ENCODE results near the gene METRN.
A peak's percentile ranks its signal among the peaks of the same experiment; 100 is the strongest.

Gene METRN

DNA sequence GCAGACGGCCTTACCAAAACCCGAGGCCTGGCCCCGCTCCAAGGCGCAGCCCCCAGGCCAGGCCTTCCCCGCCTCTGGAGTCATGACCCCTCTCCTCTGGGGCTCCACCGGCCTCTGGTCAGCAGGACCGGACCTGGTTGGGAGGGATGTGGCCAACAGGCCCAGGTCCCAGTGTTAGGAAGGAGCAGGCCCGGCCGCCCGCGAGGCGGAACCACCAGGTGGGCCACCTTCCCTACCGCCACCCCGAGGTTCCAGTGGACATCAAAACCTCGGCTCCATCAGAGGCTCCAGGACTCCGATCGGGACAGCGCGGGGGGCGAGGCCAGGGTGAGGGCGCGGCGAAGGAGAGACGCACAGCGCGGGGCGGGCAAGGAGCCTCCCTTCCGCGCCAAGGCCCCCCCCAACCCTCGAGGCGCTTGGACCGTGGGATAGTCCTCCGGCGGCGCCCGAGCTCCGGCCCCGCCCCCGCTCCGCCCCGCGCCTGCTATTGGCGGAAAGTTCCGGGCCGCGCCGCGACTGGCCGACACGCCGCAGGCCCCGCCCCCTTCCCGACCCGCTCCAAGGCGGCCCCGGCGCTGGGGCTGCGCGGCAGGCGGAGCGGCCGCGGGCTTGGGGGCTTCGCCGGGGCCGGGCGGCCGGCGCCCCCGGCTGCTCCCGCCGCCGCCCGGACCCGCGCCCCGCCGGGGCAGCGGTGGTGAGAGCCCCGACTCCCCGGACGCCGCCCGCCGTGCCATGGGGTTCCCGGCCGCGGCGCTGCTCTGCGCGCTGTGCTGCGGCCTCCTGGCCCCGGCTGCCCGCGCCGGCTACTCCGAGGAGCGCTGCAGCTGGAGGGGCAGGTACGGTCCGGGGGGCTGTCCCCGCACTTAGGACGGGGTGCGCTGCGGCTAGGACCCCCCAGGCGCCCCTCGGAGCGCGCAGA lies at the start of gene METRN:
METRN (plus strand) TSS at position 561 of the 919 bp plus-strand sequence; CDS start at position 733, 172 bp downstream.
- peak within 1 kb of the TSS; percentile 55 for H3K4me3 ChIP-seq (ENCODE audit: low read depth, low read length)
- TF ChIP-seq, protein P1, sequence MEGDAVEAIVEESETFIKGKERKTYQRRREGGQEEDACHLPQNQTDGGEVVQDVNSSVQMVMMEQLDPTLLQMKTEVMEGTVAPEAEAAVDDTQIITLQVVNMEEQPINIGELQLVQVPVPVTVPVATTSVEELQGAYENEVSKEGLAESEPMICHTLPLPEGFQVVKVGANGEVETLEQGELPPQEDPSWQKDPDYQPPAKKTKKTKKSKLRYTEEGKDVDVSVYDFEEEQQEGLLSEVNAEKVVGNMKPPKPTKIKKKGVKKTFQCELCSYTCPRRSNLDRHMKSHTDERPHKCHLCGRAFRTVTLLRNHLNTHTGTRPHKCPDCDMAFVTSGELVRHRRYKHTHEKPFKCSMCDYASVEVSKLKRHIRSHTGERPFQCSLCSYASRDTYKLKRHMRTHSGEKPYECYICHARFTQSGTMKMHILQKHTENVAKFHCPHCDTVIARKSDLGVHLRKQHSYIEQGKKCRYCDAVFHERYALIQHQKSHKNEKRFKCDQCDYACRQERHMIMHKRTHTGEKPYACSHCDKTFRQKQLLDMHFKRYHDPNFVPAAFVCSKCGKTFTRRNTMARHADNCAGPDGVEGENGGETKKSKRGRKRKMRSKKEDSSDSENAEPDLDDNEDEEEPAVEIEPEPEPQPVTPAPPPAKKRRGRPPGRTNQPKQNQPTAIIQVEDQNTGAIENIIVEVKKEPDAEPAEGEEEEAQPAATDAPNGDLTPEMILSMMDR (IDR thresholded peaks at IDR 0.05; ENCODE audit: low read depth, low read length, missing control alignments), result no peak
- DNase-seq (ENCODE audit: low read depth), result no peak
- in situ Hi-C loops (cut with HindIII; ENCODE audit: low sequenced_read_pairs), result loop anchor here (10.0 kb wide), 1 partner anchor 260 kb away; the partner anchor contains the start of gene LMF1

DNA sequence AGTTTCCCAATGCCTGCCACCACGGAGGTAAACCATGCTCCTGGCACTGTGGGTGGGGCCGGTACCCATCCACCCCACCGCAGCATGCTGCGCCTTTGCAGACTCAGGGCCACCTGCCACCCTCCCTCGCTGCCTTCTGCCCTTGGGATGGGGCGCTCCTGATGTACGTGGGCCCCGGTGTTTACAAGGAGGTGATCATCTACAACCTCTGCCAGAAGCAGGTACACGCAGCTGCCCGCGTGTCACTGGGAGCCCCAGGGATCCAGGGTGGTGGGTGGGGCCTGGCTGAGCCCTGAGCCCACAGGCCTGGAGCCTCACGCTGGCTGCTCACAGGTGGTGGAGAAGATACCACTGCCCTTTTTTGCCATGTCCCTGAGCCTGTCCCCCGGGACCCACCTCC lies 48.3 kb upstream of the METRN start:
- in situ Hi-C loops (cut with HindIII; ENCODE audit: low sequenced_read_pairs), result no loop called here
- H3K4me3 ChIP-seq (ENCODE audit: low read depth, low read length), result no peak overlapping the region
- DNase-seq (ENCODE audit: low read depth), result no peak
- TF ChIP-seq, protein P1 (IDR thresholded peaks at IDR 0.05; ENCODE audit: low read depth, low read length, missing control alignments), result no peak

DNA sequence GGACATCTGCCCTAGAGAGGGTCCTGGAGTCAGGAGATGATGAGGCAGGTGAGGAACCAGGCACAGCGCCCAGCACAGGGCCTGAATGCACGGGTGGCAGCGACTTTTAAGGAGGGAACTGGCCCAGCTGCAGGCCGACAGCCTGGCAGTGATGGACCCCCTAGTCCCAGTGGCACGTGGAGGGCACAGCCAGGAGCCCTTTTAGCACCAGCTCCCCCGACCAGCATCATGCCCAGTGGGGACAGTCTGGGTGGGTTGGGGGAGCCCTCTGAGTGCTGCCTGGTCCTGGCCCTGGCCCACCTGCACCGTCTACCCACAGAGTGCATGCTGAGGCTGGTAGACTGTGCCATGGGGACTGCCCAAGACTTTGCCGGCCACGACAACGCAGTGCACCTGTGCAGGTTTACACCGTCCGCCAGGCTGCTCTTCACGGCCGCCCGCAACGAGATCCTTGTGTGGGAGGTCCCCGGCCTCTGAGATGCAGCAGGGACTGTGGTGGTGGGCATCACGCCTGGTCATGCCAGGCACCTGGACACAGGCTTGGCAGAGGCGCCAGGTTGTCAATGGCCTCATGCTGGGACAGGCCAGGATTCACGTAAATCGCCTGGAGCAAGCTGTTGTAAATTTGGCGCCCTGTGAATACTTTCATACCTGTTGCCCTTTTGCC lies 47.7 kb upstream of the METRN start:
- in situ Hi-C loops (cut with HindIII; ENCODE audit: low sequenced_read_pairs), result no loop called here
- no peak for DNase-seq (ENCODE audit: low read depth)
- TF ChIP-seq, protein P1 (IDR thresholded peaks at IDR 0.05; ENCODE audit: low read depth, low read length, missing control alignments), result no peak
- H3K4me3 ChIP-seq (ENCODE audit: low read depth, low read length), result no peak overlapping the region

- DNase-seq (ENCODE audit: low read depth), result peak; percentile 68
- TF ChIP-seq, protein P1 (IDR thresholded peaks at IDR 0.05; ENCODE audit: low read depth, low read length, missing control alignments), result peak; percentile 65
- H3K4me3 ChIP-seq (ENCODE audit: low read depth, low read length), result peak within 1 kb of the TSS; percentile 94
- in situ Hi-C loops (cut with HindIII; ENCODE audit: low sequenced_read_pairs), result no loop called here
Observed at GRCh38 chr16:667780-668518, 47.0 kb upstream of the METRN start, which contains the start of gene RHOT2. Gene RHOT2 (plus strand): TSS chr16:668132. CDS start chr16:668200, 68 bp downstream.

DNA sequence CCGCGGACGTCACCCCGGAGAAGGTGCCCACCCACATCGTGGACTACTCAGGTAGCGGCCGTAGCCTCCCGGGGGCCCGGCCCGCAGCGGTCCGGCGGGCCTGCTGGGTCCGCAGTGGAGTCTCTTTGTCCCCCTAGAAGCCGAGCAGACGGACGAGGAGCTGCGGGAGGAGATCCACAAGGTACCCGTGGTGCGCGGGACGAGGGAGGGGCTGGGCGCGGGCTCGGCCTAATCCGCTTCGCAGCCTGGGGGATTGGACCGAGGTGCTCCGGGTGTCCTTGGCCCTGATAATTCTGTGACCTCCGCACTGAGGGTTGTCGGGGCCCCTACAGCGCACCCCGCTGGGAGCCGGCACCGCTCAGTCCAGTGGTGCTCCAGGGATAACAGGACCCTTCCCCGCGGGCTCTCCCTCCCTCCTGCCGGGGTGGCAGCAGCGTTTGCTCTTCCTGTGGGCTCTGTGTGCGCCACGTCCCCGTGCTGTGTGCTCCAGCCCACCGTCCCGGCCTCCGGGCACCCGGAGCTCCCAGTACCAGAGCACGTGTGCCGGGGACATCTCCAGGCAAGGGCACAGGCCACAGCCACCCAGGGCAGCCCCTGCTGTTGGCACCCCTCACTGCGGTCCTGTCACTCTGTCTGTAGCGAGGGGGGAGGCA lies 46.3 kb upstream of the METRN start:
- H3K4me3 ChIP-seq (ENCODE audit: low read depth, low read length), result peak overlapping the region; percentile 94
- in situ Hi-C loops (cut with HindIII; ENCODE audit: low sequenced_read_pairs), result no loop called here
- DNase-seq (ENCODE audit: low read depth), result no peak
- TF ChIP-seq, protein P1 (IDR thresholded peaks at IDR 0.05; ENCODE audit: low read depth, low read length, missing control alignments), result no peak
